ENCODE results near the gene WDR20.
"Not testable (repeated sequence)": the region's sequence is repeated elsewhere in the genome, so short reads cannot be mapped to it uniquely, and the experiment has no call there.

WDR20 gene

DNA sequence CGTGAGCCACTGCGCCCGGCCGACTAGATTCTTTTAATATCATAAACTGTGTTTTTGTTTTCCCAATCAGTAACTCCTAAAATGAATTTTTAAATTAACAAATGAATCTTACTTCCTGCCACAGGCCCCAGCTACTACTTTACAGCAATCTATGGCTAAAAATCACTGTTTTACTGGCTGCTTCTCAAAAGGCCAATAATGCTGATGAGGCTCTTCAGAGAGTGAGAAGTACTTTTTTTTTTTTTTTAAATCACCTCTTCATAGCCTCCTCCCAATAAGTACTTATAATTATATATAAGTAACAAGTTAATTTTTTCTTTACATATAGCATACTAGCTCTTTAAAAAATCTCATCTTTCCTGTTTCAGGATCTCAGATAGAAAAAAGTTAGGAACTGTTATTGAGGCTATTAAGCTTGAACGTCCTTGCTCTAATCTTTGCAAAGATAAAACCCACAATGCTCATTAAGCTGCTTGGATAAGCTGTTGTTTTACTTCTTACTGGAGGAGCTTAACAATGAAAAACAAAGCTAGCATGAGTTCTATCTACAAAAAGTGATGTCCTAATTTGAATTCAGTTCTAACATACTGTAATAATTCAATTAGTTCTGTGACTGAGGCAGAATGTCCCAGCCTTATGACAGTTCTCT, 12.8 kb upstream of the WDR20 start:
- DNase-seq: no peak

DNA sequence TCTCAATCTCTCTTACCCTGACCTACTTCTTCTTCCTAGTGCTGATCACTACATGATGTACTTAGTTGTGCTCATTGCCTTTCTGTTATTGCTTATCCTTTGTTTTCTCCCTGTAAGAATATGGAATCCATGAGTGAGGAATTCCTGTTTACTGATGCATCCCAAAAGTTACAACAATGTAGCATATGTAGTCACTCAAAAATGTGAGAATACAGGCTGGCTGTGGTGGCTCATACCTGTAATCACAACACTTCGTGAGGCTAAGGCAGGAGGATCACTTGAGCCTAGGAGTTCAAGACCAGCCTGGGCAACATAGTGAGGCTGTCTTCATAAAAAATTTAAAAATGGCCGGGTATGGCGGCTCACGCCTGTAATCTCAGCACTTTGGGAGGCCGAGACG, 8.0 kb upstream of the WDR20 start:
- DNase-seq: no peak

- DNase-seq: not testable (repeated sequence)
Observed at GRCh38 chr14:102134021-102134420, 5.7 kb upstream of the WDR20 start.

DNA sequence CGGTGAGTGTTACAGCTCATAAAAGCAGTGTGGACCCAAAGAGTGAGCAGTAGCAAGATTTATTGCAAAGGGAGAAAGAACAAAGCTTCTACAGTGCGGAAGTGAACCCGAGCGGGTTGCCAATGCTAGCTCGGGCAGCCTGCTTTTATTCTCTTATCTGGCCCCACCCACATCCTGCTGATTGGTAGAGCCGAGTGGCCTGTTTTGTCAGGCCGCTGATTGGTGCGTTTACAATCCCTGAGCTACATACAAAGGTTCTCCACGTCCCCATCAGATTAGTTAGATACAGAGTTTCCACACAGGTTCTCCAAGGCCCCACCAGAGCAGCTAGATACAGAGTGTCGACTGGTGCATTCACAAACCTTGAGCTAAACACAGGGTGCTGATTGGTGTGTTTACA, 5.0 kb upstream of the WDR20 start:
- DNase-seq: not testable (repeated sequence)

- DNase-seq: not testable (repeated sequence)
Observed at GRCh38 chr14:102135456-102135855, 4.2 kb upstream of the WDR20 start.

DNA sequence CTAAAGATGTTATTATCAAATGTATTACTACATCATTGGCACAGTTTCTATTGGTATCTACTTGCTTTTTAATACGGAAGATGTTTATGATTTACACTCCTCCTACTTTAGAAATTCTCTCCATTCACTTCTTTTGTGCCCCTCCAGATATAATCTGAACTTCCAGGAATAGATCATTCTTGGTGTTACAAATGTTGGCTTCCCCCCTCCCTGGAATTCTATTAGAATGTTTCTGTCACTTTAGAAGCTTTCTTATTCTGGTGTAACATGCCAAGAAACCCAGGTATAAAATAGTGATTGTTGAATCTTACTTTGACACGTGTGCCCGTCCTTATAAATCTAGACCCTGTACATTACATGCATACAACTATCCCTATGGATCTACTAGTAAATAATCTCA, 1.2 kb upstream of the WDR20 start:
- no peak for DNase-seq

DNA sequence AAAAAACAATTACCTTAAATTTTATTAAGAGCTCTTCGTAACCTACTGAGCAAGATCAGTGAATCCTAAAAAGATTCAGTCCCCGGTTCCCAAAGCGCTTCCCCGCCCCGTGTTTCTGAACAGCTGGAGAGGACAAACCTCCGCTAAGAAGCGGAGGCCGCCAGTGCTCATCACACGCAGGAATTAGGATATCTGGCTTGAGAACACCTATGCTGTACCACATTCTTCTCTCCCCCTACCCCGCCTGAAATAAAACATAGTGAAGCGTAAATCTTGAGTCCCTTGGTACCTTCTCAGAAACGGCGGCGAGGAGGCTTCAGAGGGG, 774 bp upstream of the WDR20 start:
- no peak for DNase-seq

DNA sequence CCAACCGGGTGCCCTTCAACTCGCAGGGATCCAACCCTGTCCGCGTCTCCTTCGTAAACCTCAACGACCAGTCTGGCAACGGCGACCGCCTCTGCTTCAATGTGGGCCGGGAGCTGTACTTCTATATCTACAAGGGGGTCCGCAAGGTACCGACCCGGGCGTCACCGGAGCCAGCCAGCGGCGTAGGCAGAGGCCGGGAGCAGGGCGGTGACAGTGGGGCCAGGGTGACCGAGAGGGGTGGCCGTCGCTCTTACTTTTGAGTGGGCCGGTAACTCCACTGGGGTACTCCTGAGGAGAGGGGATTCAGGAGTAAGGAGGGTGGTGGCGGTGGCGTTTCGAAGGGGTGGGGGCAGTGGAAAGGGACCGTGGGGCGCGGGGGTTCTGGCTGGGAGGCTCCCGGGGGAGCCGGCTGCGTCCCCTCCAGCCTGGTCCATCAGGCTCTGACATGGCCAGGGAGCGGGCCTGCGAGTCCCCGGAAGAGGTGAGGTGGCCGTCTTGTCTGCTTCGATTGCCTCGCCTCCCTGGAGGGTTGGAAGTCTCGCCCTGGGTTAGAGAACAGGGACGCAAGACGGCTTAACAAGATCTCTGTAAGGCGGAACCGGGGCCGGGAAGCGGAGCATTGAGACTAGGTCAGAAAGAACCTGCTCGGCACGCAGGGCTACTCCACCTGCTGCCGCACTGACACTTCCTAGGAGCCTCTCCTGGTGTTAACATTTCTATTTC, 491 bp downstream of the WDR20 start:
- DNase-seq: peak; percentile 88

- DNase-seq: no peak
Observed at GRCh38 chr14:102140750-102141145, 1.1 kb downstream of the WDR20 start.

- DNase-seq: no peak
Observed at GRCh38 chr14:102141797-102142196, 2.1 kb downstream of the WDR20 start.

DNA sequence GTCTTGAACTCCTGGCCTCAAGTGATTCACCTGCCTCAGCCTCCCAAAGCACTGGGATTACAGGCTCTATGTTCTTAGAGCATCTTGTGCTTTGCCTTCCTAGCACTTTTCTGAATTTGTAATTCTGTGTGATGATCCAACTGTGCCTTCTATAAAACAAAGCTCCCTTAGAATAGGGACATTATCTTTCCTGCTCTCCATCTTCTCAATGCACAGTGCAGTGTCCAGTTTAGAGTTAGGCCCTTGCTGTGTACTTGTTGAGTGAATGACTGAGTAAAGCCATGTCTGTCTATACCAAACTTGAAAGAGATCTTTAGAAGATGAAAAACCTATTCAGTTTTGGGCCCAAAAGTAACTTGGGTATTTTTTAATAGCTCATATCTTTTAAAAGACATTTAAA, 5.2 kb downstream of the WDR20 start:
- no peak for DNase-seq

- DNase-seq: no peak
Observed at GRCh38 chr14:102145395-102145794, 5.7 kb downstream of the WDR20 start.

- no peak for DNase-seq
Observed at GRCh38 chr14:102146423-102146822, 6.7 kb downstream of the WDR20 start.

GRCh38 chr14:102150083-102150482, 10.4 kb downstream of the WDR20 start:
- no peak for DNase-seq

DNA sequence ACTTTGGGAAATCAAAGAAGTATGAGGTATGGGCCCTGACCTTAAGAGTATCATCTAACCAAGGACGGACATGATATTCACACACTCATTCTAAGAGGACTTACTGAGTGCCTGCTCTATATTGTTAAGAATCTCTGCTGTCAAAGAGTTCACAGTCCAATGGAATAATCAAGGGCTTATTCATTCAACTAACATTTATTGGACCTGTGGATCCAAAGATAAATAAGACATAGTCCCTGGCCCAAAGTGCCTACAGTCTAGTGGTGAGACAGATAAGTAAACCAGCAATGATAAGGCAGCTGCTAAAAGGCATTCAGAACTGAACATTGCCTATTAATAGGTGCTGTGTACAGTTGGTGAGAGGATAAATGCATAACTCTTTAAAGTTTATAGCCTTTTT, 11.0 kb downstream of the WDR20 start:
- DNase-seq: no peak

- not testable (repeated sequence) for DNase-seq
Observed at GRCh38 chr14:102151411-102151810, 11.7 kb downstream of the WDR20 start.

- no peak for DNase-seq
Observed at GRCh38 chr14:102154121-102154520, 14.4 kb downstream of the WDR20 start.

GRCh38 chr14:102154821-102155549, 15.3 kb downstream of the WDR20 start:
- no peak for DNase-seq

- no peak for DNase-seq
Observed at GRCh38 chr14:102157346-102157745, 17.6 kb downstream of the WDR20 start.

DNA sequence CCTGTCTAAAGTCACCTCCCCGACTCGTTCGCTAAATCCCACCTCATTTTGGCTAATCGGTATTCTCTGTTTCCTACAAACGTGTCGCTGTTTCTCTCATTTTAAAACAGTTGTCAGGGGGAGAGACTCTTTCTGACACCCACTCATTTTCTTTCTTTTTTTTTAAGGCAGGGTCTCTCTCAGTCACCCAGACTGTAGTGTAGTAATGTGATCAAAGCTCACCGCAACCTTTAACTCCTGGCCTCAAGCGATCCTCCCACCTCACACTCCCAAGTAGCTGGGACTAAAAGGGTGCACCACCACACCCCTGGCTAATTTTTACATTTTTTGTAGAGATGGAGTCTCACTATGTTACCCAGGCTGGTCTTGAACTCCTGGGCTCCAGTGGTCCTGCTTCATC, 19.1 kb downstream of the WDR20 start:
- no peak for DNase-seq

- no peak for DNase-seq
Observed at GRCh38 chr14:102159841-102160240, 20.1 kb downstream of the WDR20 start.

GRCh38 chr14:102162487-102162886, 22.8 kb downstream of the WDR20 start:
- DNase-seq: no peak

DNA sequence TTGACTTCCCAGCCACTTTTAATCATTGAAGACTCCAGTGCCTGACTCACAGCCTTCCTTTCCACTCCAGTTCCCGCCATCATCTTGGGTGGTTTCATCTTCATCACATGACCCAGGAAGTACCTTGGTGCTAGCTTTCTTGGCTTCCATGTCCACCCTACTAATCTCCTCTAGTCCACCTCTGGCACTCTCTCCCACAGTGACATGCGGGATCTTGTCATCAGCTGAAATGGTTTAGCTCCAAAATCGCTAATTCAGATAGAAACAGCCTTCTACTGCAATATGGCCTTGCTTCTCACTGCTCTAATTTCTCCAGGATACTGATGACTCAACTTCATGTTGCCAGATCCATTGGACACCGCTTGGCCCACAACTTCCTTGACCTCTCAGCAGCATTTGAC, 24.5 kb downstream of the WDR20 start:
- DNase-seq: no peak

GRCh38 chr14:102164965-102165364, 25.3 kb downstream of the WDR20 start:
- DNase-seq: no peak
